ENCODE results near the gene SPRED3.

The SPRED3 gene

DNA sequence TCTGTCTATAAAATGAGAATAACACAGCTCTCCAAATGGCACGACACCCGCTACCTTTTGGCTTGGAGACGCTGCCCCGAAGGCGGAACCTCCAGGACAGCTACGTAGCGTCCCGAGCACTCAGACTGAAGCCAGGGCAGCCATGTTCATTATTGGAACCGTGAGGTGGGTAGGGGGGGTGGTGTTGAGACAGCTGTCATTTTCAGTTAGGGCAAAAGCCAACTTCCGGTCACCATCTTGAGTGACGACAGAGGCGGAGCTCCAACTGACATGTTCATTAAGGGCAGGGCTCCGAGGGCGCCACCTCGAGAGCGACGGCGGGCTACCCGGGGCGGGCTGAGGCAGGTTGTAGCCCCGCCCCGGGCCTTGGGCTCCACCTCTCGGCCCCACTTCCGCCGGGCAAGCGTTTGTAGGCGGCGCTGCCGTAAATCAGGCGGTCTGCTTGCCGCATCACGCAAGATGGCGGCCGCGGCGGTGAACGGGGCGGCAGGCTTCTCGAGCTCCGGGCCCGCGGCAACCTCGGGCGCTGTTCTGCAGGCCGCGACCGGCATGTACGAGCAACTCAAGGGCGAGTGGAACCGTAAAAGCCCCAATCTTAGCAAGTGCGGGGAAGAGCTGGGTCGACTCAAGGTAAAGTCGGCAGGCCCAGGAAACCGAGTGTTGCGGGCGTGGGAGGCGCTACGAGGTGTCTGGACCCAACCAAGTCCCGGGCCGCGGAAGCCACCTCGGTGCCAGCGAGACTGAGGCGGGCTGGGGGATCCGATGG lies 14.0 kb upstream of the SPRED3 start, which contains the start of gene PSMD8:
PSMD8 (plus strand) TSS at position 240 of the 766 bp plus-strand sequence; CDS start at position 271, 31 bp downstream.
- H3K9ac ChIP-seq (ENCODE audit: low read depth, low read length), result peak within 1 kb of the TSS; percentile 92
- peak within 1 kb of the TSS; percentile 82 for H3K27ac ChIP-seq (ENCODE audit: low read depth, low read length)
- peaks cover 22% of the 10 kb centered on the region for H3K36me3 ChIP-seq (ENCODE audit: insufficient read depth, low read length)
- WGBS, result under 1% methylated on average over 65 of the region's 65 CpGs
- peaks cover 7% of the 10 kb centered on the region; the same call in 1 of the 2 replicates for H3K4me1 ChIP-seq (ENCODE audit: insufficient read depth, low read length)
- H3K9me3 ChIP-seq (ENCODE audit: insufficient read depth, low read depth, low read length), result no peaks in the 10 kb centered on the region
- peaks cover 4% of the 10 kb centered on the region; the same call in 1 of the 2 replicates for H3K27me3 ChIP-seq (ENCODE audit: insufficient read depth, low read length)
- H3K4me3 ChIP-seq (ENCODE audit: low read length), result peak within 1 kb of the TSS; percentile 92

- Histone ChIP-seq H3K9ac (ENCODE audit: low read depth, low read length) (peak overlapping the region; percentile 92), H3K4me1 (ENCODE audit: insufficient read depth, low read length) (peaks cover 7% of the 10 kb centered on the region; the same call in 1 of the 2 replicates), H3K36me3 (ENCODE audit: insufficient read depth, low read length) (peaks cover 25% of the 10 kb centered on the region), H3K4me3 (ENCODE audit: low read length) (peak overlapping the region; percentile 92), H3K27ac (ENCODE audit: low read depth, low read length) (peak overlapping the region; percentile 82), H3K9me3 (ENCODE audit: insufficient read depth, low read depth, low read length) (no peaks in the 10 kb centered on the region), H3K27me3 (ENCODE audit: insufficient read depth, low read length) (peaks cover 4% of the 10 kb centered on the region; the same call in 1 of the 2 replicates)
- WGBS, result 2% methylated on average over 18 of the region's 18 CpGs
Observed at GRCh38 chr19:38375098-38375493, 13.4 kb upstream of the SPRED3 start.

GRCh38 chr19:38375748-38376147 lies 12.7 kb upstream of the SPRED3 start:
- Histone ChIP-seq H3K36me3 (ENCODE audit: insufficient read depth, low read length) (peaks cover 27% of the 10 kb centered on the region), H3K9ac (ENCODE audit: low read depth, low read length) (peak overlapping the region; percentile 92; the same call in 1 of the 2 replicates)

GRCh38 chr19:38376576-38376975 lies 11.9 kb upstream of the SPRED3 start:
- 0 out of 2 replicates have a peak, but pooled peaks cover 4% of the 10 kb centered on the region for H3K27me3 ChIP-seq (ENCODE audit: insufficient read depth, low read length)
- H3K27ac ChIP-seq (ENCODE audit: low read depth, low read length), result no peak overlapping the region
- 96% methylated on average over 3 of the region's 3 CpGs for WGBS
- H3K4me1 ChIP-seq (ENCODE audit: insufficient read depth, low read length), result peaks cover 7% of the 10 kb centered on the region; the same call in 1 of the 2 replicates
- no peak overlapping the region for H3K4me3 ChIP-seq (ENCODE audit: low read length)
- H3K9ac ChIP-seq (ENCODE audit: low read depth, low read length), result no peak overlapping the region
- peaks cover 36% of the 10 kb centered on the region for H3K36me3 ChIP-seq (ENCODE audit: insufficient read depth, low read length)
- H3K9me3 ChIP-seq (ENCODE audit: insufficient read depth, low read depth, low read length), result no peaks in the 10 kb centered on the region

More at GRCh38 chr19:38375748-38376147, 12.7 kb upstream of the SPRED3 start:
- Histone ChIP-seq H3K4me3 (ENCODE audit: low read length) (peak overlapping the region; percentile 92), H3K27ac (ENCODE audit: low read depth, low read length) (no peak overlapping the region), H3K9me3 (ENCODE audit: insufficient read depth, low read depth, low read length) (no peaks in the 10 kb centered on the region), H3K27me3 (ENCODE audit: insufficient read depth, low read length) (0 out of 2 replicates have a peak, but pooled peaks cover 4% of the 10 kb centered on the region), H3K4me1 (ENCODE audit: insufficient read depth, low read length) (peaks cover 7% of the 10 kb centered on the region; the same call in 1 of the 2 replicates)
- 87% methylated on average over 5 of the region's 5 CpGs for WGBS

GRCh38 chr19:38377052-38377451 lies 11.4 kb upstream of the SPRED3 start:
- Histone ChIP-seq H3K27me3 (ENCODE audit: insufficient read depth, low read length) (0 out of 2 replicates have a peak, but pooled peaks cover under 1% of the 10 kb centered on the region), H3K4me1 (ENCODE audit: insufficient read depth, low read length) (peaks cover 7% of the 10 kb centered on the region; the same call in 1 of the 2 replicates), H3K9me3 (ENCODE audit: insufficient read depth, low read depth, low read length) (no peaks in the 10 kb centered on the region), H3K4me3 (ENCODE audit: low read length) (no peak overlapping the region), H3K36me3 (ENCODE audit: insufficient read depth, low read length) (peaks cover 40% of the 10 kb centered on the region), H3K9ac (ENCODE audit: low read depth, low read length) (no peak overlapping the region), H3K27ac (ENCODE audit: low read depth, low read length) (no peak overlapping the region)
- WGBS, result 96% methylated on average over 4 of the region's 4 CpGs

DNA sequence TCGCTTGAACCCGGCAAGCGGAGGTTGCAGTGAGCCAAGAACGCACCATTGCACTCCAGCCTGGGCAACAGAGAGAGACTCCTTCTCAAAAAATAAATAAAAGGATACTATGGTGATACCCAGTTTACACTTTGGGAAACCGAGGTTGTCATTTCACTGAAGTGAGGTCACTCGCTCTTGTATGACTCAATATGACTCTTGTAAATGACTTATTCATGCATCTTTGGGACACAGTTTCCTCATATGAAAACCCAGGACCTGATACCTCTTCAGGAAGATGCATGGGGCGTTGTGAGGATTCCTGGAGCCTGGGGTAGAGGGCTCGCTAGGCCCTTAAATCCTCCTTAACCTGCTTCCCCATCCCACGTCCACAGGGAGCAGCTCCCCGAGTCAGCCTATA lies 9.6 kb upstream of the SPRED3 start:
- WGBS, result 95% methylated on average over 10 of the region's 10 CpGs
- Histone ChIP-seq H3K4me1 (ENCODE audit: insufficient read depth, low read length) (peaks cover 7% of the 10 kb centered on the region; the same call in 1 of the 2 replicates), H3K9me3 (ENCODE audit: insufficient read depth, low read depth, low read length) (no peaks in the 10 kb centered on the region), H3K9ac (ENCODE audit: low read depth, low read length) (no peak overlapping the region), H3K27me3 (ENCODE audit: insufficient read depth, low read length) (no peaks in the 10 kb centered on the region), H3K36me3 (ENCODE audit: insufficient read depth, low read length) (peaks cover 57% of the 10 kb centered on the region), H3K4me3 (ENCODE audit: low read length) (no peak overlapping the region), H3K27ac (ENCODE audit: low read depth, low read length) (no peak overlapping the region)

DNA sequence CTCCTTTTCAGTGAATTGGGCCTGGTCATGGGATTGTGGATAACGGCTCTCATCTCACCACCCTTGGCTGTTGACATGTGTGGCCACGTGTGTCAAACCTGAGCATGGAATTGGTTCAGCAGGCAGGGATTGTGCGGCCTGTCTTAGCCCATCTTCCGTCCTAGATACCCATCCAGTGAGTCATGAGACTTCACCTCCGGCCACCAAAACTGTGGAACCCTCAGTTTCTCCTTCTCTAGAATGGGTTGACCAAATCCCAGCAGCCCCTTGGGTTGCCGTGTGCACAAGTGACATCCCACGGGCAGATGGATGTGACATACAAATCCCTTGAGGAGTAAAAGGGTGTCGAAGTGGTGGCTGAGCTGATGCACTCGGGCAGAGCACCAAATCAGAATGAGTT lies 7.4 kb upstream of the SPRED3 start:
- H3K9me3 ChIP-seq (ENCODE audit: insufficient read depth, low read depth, low read length), result no peaks in the 10 kb centered on the region
- H3K4me1 ChIP-seq (ENCODE audit: insufficient read depth, low read length), result 0 out of 2 replicates have a peak, but pooled peaks cover 4% of the 10 kb centered on the region
- H3K27ac ChIP-seq (ENCODE audit: low read depth, low read length), result no peak overlapping the region
- H3K4me3 ChIP-seq (ENCODE audit: low read length), result no peak overlapping the region
- H3K36me3 ChIP-seq (ENCODE audit: insufficient read depth, low read length), result peaks cover 60% of the 10 kb centered on the region
- 96% methylated on average over 9 of the region's 9 CpGs for WGBS
- H3K9ac ChIP-seq (ENCODE audit: low read depth, low read length), result no peak overlapping the region
- peaks cover 3% of the 10 kb centered on the region; the same call in 1 of the 2 replicates for H3K27me3 ChIP-seq (ENCODE audit: insufficient read depth, low read length)

- no peaks in the 10 kb centered on the region for H3K9me3 ChIP-seq (ENCODE audit: insufficient read depth, low read depth, low read length)
- H3K27me3 ChIP-seq (ENCODE audit: insufficient read depth, low read length), result peaks cover 11% of the 10 kb centered on the region; the same call in 1 of the 2 replicates
- H3K4me1 ChIP-seq (ENCODE audit: insufficient read depth, low read length), result peaks cover 7% of the 10 kb centered on the region; the same call in 1 of the 2 replicates
- H3K4me3 ChIP-seq (ENCODE audit: low read length), result no peak overlapping the region
- H3K9ac ChIP-seq (ENCODE audit: low read depth, low read length), result no peak overlapping the region
- H3K36me3 ChIP-seq (ENCODE audit: insufficient read depth, low read length), result peaks cover 46% of the 10 kb centered on the region
- WGBS, result 93% methylated on average over 10 of the region's 10 CpGs
- no peak overlapping the region for H3K27ac ChIP-seq (ENCODE audit: low read depth, low read length)
Observed at GRCh38 chr19:38383184-38383583, 5.3 kb upstream of the SPRED3 start.

DNA sequence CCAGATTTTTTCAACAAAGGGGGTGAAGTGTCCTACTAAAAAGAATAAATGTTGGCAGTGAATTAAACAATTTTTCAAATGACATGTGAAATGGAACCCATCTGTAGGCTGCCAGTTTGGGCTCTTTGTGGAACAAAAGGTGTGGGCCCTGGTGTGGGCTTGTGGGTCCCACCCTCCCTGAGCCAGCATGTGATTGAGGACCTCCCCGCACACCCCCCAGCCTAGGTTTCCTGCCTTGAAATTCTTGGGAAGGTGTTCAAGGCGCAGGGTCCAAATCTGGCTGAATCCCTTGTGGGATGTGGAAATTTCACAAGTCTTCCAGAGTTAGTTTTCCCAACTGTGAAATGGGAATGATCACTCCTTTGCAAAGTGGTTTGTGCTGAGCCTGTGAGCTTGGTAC lies 4.8 kb upstream of the SPRED3 start:
- H3K36me3 ChIP-seq (ENCODE audit: insufficient read depth, low read length), result peaks cover 46% of the 10 kb centered on the region

DNA sequence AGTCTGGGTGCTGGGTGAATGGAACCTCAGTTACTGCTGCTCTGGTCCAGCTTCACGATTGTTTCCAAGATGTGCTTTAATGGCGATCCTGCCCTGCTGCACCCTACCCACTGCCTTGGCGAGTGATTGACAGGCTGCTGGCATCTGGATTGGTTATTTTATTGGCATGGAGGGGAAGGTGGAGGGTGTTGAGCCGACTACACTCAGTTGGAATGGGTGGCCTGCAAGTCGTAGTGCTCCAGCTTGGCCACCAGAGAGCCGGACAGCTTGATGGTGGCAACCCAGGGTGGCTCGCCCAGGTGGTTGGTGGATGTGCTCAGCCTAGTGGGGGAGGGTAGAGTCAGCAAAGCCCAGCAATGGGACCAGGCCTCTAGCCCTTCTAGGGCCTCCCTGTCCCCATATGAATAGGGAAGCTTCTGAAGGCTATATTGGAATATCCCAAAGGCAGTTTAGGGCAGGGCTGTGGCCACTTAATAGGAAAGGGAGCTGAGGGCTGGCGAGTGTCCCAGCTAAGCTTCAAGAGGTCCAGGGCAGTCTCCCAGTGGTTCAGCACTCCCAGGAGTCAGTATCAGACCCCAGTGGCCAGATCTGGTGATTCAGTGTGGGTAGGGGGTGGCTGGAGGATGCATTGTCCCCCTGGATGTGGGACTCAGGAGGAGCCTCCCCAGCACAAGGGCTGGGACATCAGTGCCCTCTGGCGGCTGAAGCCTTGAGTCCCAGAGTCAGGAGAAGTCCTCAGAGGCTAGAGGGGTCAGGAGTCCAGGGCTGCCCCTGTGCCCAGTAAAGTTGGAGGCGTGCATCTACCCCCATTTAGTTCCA lies 4.1 kb upstream of the SPRED3 start:
- 82% methylated on average over 10 of the region's 10 CpGs for WGBS
- Histone ChIP-seq H3K27ac (ENCODE audit: low read depth, low read length) (no peak overlapping the region), H3K27me3 (ENCODE audit: insufficient read depth, low read length) (peaks cover 11% of the 10 kb centered on the region; the same call in 1 of the 2 replicates), H3K4me1 (ENCODE audit: insufficient read depth, low read length) (peaks cover 7% of the 10 kb centered on the region; the same call in 1 of the 2 replicates), H3K9me3 (ENCODE audit: insufficient read depth, low read depth, low read length) (no peaks in the 10 kb centered on the region), H3K4me3 (ENCODE audit: low read length) (no peak overlapping the region), H3K36me3 (ENCODE audit: insufficient read depth, low read length) (peaks cover 39% of the 10 kb centered on the region), H3K9ac (ENCODE audit: low read depth, low read length) (no peak overlapping the region)

More for the DNA sequence above, 4.8 kb upstream of the SPRED3 start:
- 100% methylated on average over 2 of the region's 2 CpGs for WGBS
- H3K4me3 ChIP-seq (ENCODE audit: low read length), result no peak overlapping the region
- H3K9me3 ChIP-seq (ENCODE audit: insufficient read depth, low read depth, low read length), result no peaks in the 10 kb centered on the region
- peaks cover 11% of the 10 kb centered on the region; the same call in 1 of the 2 replicates for H3K27me3 ChIP-seq (ENCODE audit: insufficient read depth, low read length)
- H3K9ac ChIP-seq (ENCODE audit: low read depth, low read length), result no peak overlapping the region
- H3K27ac ChIP-seq (ENCODE audit: low read depth, low read length), result no peak overlapping the region
- peaks cover 7% of the 10 kb centered on the region; the same call in 1 of the 2 replicates for H3K4me1 ChIP-seq (ENCODE audit: insufficient read depth, low read length)

All from HUES64 (cell line).